Measurements from ENCODE around the gene SLC44A4. TPM values are rescaled to one million over a fixed set of nuclear protein-coding genes. Genes with fewer than 3 reads are reported as not detected.

Gene SLC44A4
- polyA plus RNA-seq, 1 of the 3 experiments (the other 2 are of a cell fraction) = 0.26 TPM

- POLR2A ChIA-PET = interaction anchor here (0.6 kb wide), 1 partner anchor 19 kb away, joined by 3 read pairs; no protein-coding TSS in a partner anchor
Measured at GRCh38 chr6:31871046-31871659, 7.6 kb downstream of the SLC44A4 start.

More at GRCh38 chr6:31871046-31871659, 7.6 kb downstream of the SLC44A4 start:
- 67% methylated on average over 8 of the region's 9 CpGs for whole genome bisulfite sequencing (ENCODE audit: low lambda C conversion rate)
- no peaks in the 10 kb centered on the region for H3K9me2 ChIP-seq
- H3K27me3 ChIP-seq (ENCODE audit: insufficient read depth) = no peaks in the 10 kb centered on the region
- TF ChIP-seq YY1 (IDR thresholded peaks at IDR 0.05; ENCODE audit: low read depth) (no peak), JUND (IDR thresholded peaks at IDR 0.05) (no peak), PBX3 (IDR thresholded peaks at IDR 0.05) (no peak), CHD2 (IDR thresholded peaks at IDR 0.05; ENCODE audit: low read length, partially characterized antibody) (no peak), RCOR1 (IDR thresholded peaks at IDR 0.05; ENCODE audit: low read length) (no peak), NFIC (IDR thresholded peaks at IDR 0.05; ENCODE audit: borderline replicate concordance) (no peak), EZH2phosphoT487 (IDR thresholded peaks at IDR 0.05; ENCODE audit: borderline replicate concordance, low read depth) (no peak), USF2 (IDR thresholded peaks at IDR 0.05; ENCODE audit: borderline replicate concordance, low read depth, low read length) (no peak), FOSL2 (IDR thresholded peaks at IDR 0.05; ENCODE audit: borderline replicate concordance, low read depth) (no peak)
- TF ChIP-seq, protein P1, sequence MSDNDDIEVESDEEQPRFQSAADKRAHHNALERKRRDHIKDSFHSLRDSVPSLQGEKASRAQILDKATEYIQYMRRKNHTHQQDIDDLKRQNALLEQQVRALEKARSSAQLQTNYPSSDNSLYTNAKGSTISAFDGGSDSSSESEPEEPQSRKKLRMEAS (IDR thresholded peaks at IDR 0.05; ENCODE audit: low read depth) = no peak
- TF ChIP-seq, protein P2, sequence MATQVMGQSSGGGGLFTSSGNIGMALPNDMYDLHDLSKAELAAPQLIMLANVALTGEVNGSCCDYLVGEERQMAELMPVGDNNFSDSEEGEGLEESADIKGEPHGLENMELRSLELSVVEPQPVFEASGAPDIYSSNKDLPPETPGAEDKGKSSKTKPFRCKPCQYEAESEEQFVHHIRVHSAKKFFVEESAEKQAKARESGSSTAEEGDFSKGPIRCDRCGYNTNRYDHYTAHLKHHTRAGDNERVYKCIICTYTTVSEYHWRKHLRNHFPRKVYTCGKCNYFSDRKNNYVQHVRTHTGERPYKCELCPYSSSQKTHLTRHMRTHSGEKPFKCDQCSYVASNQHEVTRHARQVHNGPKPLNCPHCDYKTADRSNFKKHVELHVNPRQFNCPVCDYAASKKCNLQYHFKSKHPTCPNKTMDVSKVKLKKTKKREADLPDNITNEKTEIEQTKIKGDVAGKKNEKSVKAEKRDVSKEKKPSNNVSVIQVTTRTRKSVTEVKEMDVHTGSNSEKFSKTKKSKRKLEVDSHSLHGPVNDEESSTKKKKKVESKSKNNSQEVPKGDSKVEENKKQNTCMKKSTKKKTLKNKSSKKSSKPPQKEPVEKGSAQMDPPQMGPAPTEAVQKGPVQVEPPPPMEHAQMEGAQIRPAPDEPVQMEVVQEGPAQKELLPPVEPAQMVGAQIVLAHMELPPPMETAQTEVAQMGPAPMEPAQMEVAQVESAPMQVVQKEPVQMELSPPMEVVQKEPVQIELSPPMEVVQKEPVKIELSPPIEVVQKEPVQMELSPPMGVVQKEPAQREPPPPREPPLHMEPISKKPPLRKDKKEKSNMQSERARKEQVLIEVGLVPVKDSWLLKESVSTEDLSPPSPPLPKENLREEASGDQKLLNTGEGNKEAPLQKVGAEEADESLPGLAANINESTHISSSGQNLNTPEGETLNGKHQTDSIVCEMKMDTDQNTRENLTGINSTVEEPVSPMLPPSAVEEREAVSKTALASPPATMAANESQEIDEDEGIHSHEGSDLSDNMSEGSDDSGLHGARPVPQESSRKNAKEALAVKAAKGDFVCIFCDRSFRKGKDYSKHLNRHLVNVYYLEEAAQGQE (IDR thresholded peaks at IDR 0.05; ENCODE audit: low read depth, low read length) = no peak
- no peak overlapping the region for H3K4me3 ChIP-seq (ENCODE audit: low read depth in 2 of 2, low read length in 1 of 2)
- H3K4me2 ChIP-seq = peak overlapping the region; percentile 44; the same call in 1 of the 2 replicates
- H3K9me3 ChIP-seq = no peaks in the 10 kb centered on the region
- H3F3A ChIP-seq (replicated peaks; ENCODE audit: insufficient read depth) = no peaks in the 10 kb centered on the region
- peak; percentile 21 for DNase-seq
- no peaks in the 10 kb centered on the region for H3K79me2 ChIP-seq (ENCODE audit: insufficient read depth)
- no peak overlapping the region for H3K9ac ChIP-seq
- CTCF ChIA-PET = interaction anchor here (1.1 kb wide), 1 partner anchor 142 kb away, joined by 4 read pairs; the partner anchor contains the start of gene DDAH2
- H3K36me3 ChIP-seq (replicated peaks in 1 of 2; ENCODE audit: control insufficient read depth in 1 of 2, insufficient read depth in 2 of 2, low read length in 1 of 2) = no peaks in the 10 kb centered on the region
- no peaks in the 10 kb centered on the region for H4K20me1 ChIP-seq (ENCODE audit: insufficient read depth)
- no peak overlapping the region for H2AFZ ChIP-seq (ENCODE audit: low read depth)
- no peak overlapping the region for H3K27ac ChIP-seq (ENCODE audit: low read depth in 2 of 2, low read length in 1 of 2)
- H3K4me1 ChIP-seq (ENCODE audit: control insufficient read depth in 1 of 2, insufficient read depth in 2 of 2, low read depth in 1 of 2, low read length in 1 of 2) = peaks cover 0 to 4% of the 10 kb centered on the region in 2 experiments; a peak in 1 of 4 replicates
